Activated CD4-positive, alpha-beta memory T cell treated with anti-CD3 and anti-CD28 coated beads for 36 hours (primary cell): Measurements from ENCODE around the gene STC2. TPM values are rescaled to one million over a fixed set of nuclear protein-coding genes. Genes with fewer than 3 reads are reported as not detected.

Experiments used
- CTCF ChIA-PET: fragments of 350-600 bp; sonication (Branson Sonifier 250); formaldehyde crosslinking; loops from one replicate; lab custom pipeline; 2021; ENCODE audit warnings: antibody characterized with exemption, inconsistent platforms; lab: Charles Lee
- POLR2A ChIA-PET: fragments of 350-600 bp; sonication (Branson Sonifier 250); formaldehyde crosslinking; loops from one replicate; lab custom pipeline; 2021; ENCODE audit warnings: antibody characterized with exemption; lab: Charles Lee
- DNase-seq: peaks from one replicate; pipeline ENCODE4 v3.0.0-alpha.2; 2020
- H3K27ac Mint-ChIP-seq: one replicate; pipeline ENCODE4 v1.8.0; 2021; ENCODE audit warnings: mixed read lengths
- H3K27me3 Mint-ChIP-seq: one replicate; pipeline ENCODE4 v1.8.0; 2021; ENCODE audit warnings: mixed read lengths
- H3K36me3 Mint-ChIP-seq: one replicate; pipeline ENCODE4 v1.8.0; 2021; ENCODE audit warnings: mixed read lengths
- H3K4me1 Mint-ChIP-seq: one replicate; pipeline ENCODE4 v1.8.0; 2021; ENCODE audit warnings: low read depth, mixed read lengths
- H3K4me3 Mint-ChIP-seq: one replicate; pipeline ENCODE4 v1.8.0; 2021; ENCODE audit warnings: mild to moderate bottlenecking, mixed read lengths
- H3K9me3 Mint-ChIP-seq: one replicate; pipeline ENCODE4 v1.8.0; 2021; ENCODE audit warnings: mixed read lengths
- intact Hi-C: fragments of 100-400 bp; cut with micrococcal nuclease; formaldehyde crosslinking; loops from one replicate; pipeline ENCODE4 v1.15.1; 2023
- total RNA-seq, 2 experiments: library from RNA; stranded (reverse); gene quantifications; one replicate each; pipeline ENCODE4 v1.2.3, GENCODE V29; 2021

Gene STC2
- total RNA-seq, 2 experiments from 2014 or later, result 12.0 to 13.7 TPM

DNA sequence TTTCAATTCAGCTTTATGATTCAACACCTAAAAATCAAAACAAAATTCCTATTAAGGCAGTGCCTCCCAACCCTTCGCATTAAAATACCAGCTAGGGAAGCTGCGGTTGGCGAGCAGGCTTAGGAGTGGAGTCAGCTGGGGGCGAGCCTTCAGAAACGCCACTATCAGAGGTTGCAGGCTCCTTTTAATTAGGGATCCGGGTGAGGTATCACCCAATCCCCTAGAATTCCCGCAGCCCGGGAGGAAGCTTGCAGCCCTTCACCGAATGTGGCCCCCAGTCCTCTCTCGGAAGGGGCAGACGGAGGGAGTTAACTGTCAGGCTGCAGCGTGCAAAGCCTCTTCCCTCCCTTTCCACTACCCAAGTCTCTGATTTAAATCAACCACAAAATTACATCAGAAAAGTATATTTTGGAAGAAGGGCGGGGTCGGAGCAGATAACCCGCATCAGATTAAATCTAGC lies 1.7 kb downstream of the STC2 start:
- peaks cover 35% of the 10 kb centered on the region for H3K4me1 Mint-ChIP-seq
- ChIA-PET CTCF (interaction anchor here (1.1 to 1.4 kb wide), 2 partner anchors 31 to 83 kb away, joined by 3 to 4 read pairs; no protein-coding TSS in a partner anchor), POLR2A (no interaction called here)
- peaks cover 42% of the 10 kb centered on the region for H3K36me3 Mint-ChIP-seq
- peaks cover under 1% of the 10 kb centered on the region for H3K9me3 Mint-ChIP-seq
- intact Hi-C loops, result loop anchor here (5.0 to 10.0 kb wide), 3 partner anchors 182 to 552 kb away; partner anchors contain the start of genes BNIP1, CREBRF and DUSP1
- peak overlapping the region; percentile 90 for H3K4me3 Mint-ChIP-seq
- H3K27ac Mint-ChIP-seq, result peak overlapping the region; percentile 60
- peaks cover 52% of the 10 kb centered on the region for H3K27me3 Mint-ChIP-seq
- DNase-seq, result no peak

DNA sequence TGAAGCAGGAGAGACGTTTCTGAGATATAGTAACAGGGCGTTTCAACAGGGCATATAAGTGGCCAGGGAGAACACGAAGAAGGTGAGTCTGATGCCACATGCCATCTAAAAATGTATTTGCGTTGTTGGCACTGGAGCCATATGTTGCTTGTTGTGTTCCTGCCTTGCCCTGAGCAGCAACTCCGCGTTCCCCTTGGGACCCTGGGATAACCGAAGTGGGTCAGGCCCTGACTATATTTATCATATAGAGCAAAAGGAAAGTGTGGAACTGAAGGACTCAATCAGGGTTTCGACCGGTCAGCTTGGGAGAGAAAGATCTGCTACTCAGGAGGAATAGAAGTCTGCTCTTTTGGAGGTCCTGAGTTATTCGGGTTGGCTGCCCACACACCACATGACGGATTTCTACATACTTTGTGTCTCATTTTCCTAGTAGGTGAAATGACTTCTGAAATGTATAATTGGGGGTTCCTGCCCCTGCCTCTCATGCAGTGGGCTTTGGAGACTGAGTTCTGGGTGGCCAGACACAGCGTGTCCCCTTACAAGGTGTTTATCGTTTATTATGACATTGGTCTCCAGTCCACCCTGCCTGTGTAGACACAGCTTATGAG lies 3.0 kb downstream of the STC2 start:
- intact Hi-C loops, result loop anchor here (5.0 to 10.0 kb wide), 3 partner anchors 180 to 550 kb away; partner anchors contain the start of genes BNIP1, CREBRF and DUSP1
- POLR2A ChIA-PET, result no interaction called here
- H3K4me1 Mint-ChIP-seq, result peaks cover 30% of the 10 kb centered on the region
- peak overlapping the region; percentile 17 for H3K4me3 Mint-ChIP-seq
- H3K27me3 Mint-ChIP-seq, result peaks cover 45% of the 10 kb centered on the region
- H3K27ac Mint-ChIP-seq, result no peak overlapping the region
- H3K9me3 Mint-ChIP-seq, result no peaks in the 10 kb centered on the region
- CTCF ChIA-PET, result interaction anchor here (1.2 kb wide), 1 partner anchor 32 kb away, joined by 3 read pairs; no protein-coding TSS in a partner anchor
- H3K36me3 Mint-ChIP-seq, result peaks cover 43% of the 10 kb centered on the region
- DNase-seq, result no peak

DNA sequence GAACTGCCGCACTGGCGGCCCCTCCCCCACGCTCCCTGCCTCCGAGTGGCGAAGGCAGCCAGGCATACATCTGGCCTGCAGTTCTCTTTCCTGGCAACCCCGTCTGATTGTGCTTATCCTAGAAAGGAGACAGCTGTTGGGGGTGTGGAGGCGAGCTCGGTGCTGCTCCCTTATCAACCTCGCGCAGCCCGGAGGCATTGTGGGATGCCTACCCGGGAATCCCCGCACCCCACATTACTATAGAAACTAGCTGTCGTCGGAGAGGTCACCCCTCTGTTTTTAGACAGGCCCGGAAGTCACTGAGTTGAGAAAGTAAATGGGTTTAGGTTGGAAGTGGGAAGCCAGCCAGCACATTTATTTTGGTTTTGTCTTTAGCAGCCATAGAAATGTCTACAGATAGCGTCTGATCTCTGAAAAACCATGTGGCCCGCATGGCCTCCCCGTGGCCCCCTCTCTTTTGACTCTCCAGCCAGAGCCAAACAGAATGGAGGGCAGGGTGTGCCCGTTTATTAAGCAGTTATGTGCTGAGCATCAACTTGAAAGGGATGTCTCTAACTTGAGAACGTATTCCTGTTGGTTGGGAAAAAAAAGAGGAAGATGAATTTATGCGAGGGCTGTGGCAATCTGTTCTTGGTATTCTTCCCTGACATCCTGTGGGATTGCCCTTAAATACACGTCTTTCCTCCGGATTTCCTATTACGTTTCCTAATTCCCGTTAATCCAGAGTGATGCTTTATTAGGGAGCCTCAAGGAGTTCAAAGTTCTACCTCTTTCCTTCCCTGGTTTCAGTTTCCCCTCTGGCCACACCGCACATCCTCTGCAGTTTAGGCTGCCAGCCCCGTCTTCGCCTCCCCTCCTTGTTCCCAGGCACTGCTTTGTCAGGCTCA lies 3.9 kb downstream of the STC2 start:
- no peak overlapping the region for H3K27ac Mint-ChIP-seq
- H3K27me3 Mint-ChIP-seq, result peaks cover 44% of the 10 kb centered on the region
- CTCF ChIA-PET, result interaction anchor here (1.2 kb wide), 1 partner anchor 31 kb away, joined by 3 read pairs; no protein-coding TSS in a partner anchor
- H3K36me3 Mint-ChIP-seq, result peaks cover 48% of the 10 kb centered on the region
- H3K4me3 Mint-ChIP-seq, result peak overlapping the region; percentile 34
- intact Hi-C loops, result loop anchor here (5.0 to 10.0 kb wide), 3 partner anchors 180 to 550 kb away; partner anchors contain the start of genes BNIP1, CREBRF and DUSP1
- DNase-seq, result no peak
- POLR2A ChIA-PET, result no interaction called here
- H3K4me1 Mint-ChIP-seq, result peaks cover 30% of the 10 kb centered on the region
- H3K9me3 Mint-ChIP-seq, result no peaks in the 10 kb centered on the region

GRCh38 chr5:173323799-173324114 lies 4.5 kb downstream of the STC2 start:
- Mint-ChIP-seq H3K4me3 (no peak overlapping the region), H3K27me3 (peaks cover 39% of the 10 kb centered on the region), H3K27ac (no peak overlapping the region), H3K9me3 (no peaks in the 10 kb centered on the region), H3K4me1 (peaks cover 25% of the 10 kb centered on the region), H3K36me3 (peaks cover 49% of the 10 kb centered on the region)
- ChIA-PET CTCF (no interaction called here), POLR2A (no interaction called here)
- intact Hi-C loops, result loop anchor here (10.0 kb wide), 2 partner anchors 179 to 549 kb away; partner anchors contain the start of genes BNIP1 and DUSP1
- DNase-seq, result no peak

DNA sequence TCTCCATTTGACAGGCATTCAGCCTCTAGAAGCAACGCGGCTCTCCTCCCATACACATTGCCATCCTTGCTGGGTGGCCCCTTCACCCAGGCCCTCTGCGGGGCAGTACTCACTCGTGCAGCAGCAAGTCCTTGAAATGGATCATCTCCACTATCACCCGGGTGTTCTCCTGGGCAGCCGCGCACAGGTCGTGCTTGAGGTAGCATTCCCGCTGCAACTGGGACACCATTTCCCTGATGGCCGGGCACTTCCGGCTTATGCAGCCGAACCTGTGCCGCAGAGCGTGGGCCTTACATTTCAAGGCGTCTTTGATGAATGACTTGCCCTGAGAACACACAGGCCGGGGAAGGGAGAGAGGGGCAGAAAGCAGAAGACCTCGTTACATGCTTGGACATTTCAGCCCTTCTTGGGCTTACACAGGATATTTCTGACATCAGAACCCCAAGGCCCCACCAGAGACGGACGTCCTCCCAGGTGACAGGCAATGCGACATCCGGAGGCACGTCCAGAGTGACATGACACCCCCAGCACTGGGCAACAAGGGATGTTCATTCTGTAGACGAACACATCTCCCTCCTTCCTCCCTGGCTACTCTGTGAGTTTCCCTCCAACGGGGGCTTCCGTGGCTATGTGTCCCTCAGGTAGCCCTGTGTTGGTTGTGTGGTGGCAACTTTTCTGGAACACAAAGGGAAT lies 5.0 kb downstream of the STC2 start:
- H3K27me3 Mint-ChIP-seq, result peaks cover 38% of the 10 kb centered on the region
- peaks cover 50% of the 10 kb centered on the region for H3K36me3 Mint-ChIP-seq
- H3K9me3 Mint-ChIP-seq, result no peaks in the 10 kb centered on the region
- peaks cover 21% of the 10 kb centered on the region for H3K4me1 Mint-ChIP-seq
- no peak overlapping the region for H3K27ac Mint-ChIP-seq
- ChIA-PET CTCF (interaction anchor here (1.0 kb wide), 1 partner anchor 8 kb away, joined by 4 read pairs; no protein-coding TSS in a partner anchor), POLR2A (no interaction called here)
- no peak overlapping the region for H3K4me3 Mint-ChIP-seq
- DNase-seq, result no peak
- intact Hi-C loops, result loop anchor here (10.0 kb wide), 2 partner anchors 178 to 548 kb away; partner anchors contain the start of genes BNIP1 and DUSP1

GRCh38 chr5:173321886-173322285 lies 6.3 kb downstream of the STC2 start:
- Mint-ChIP-seq H3K27me3 (peaks cover 35% of the 10 kb centered on the region), H3K4me1 (peaks cover 17% of the 10 kb centered on the region), H3K9me3 (no peaks in the 10 kb centered on the region), H3K36me3 (peaks cover 50% of the 10 kb centered on the region), H3K4me3 (no peak overlapping the region), H3K27ac (no peak overlapping the region)
- ChIA-PET CTCF (interaction anchor here (1.0 kb wide), 1 partner anchor 10 kb away, joined by 4 read pairs; no protein-coding TSS in a partner anchor), POLR2A (no interaction called here)
- no peak for DNase-seq
- intact Hi-C loops, result loop anchor here (10.0 kb wide), 2 partner anchors 177 to 547 kb away; partner anchors contain the start of genes BNIP1 and DUSP1

DNA sequence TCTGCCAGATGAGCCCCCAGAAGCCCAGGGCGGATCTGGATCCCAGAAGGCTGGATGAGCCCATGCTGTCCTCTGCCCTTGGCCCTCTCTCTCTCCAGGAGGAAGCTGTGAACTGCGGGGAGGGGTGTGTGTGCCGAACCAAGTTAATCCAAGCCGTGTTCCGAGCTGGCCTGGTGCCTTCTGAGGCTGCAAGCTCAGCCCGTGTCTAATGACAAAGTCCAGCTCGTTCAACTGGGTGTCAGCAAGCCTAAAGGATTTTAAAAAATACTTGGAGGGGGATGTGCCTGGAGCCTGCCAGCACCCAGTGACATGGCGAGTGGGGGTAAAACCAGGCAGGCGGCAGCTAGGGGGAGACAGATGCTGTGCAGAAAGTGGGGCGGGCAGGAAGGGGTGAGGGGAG lies 8.0 kb downstream of the STC2 start:
- Mint-ChIP-seq H3K27ac (no peak overlapping the region), H3K36me3 (peaks cover 38% of the 10 kb centered on the region), H3K27me3 (peaks cover 28% of the 10 kb centered on the region), H3K4me1 (peaks cover 5% of the 10 kb centered on the region), H3K9me3 (no peaks in the 10 kb centered on the region), H3K4me3 (no peak overlapping the region)
- ChIA-PET POLR2A (interaction anchor here (0.7 kb wide), 1 partner anchor 15 kb away, joined by 4 read pairs; no protein-coding TSS in a partner anchor), CTCF (interaction anchor here (0.6 to 1.4 kb wide), 4 partner anchors 11 to 295 kb away, joined by 3 to 6 read pairs (median 4); no protein-coding TSS in a partner anchor)
- DNase-seq, result no peak
- intact Hi-C loops, result loop anchor here (10.0 kb wide), 2 partner anchors 175 to 545 kb away; partner anchors contain the start of genes BNIP1 and DUSP1

GRCh38 chr5:173319646-173320045 lies 8.6 kb downstream of the STC2 start:
- POLR2A ChIA-PET, result interaction anchor here (0.7 kb wide), 1 partner anchor 14 kb away, joined by 4 read pairs; no protein-coding TSS in a partner anchor
- intact Hi-C loops, result loop anchor here (10.0 kb wide), 2 partner anchors 175 to 545 kb away; partner anchors contain the start of genes BNIP1 and DUSP1
- no peaks in the 10 kb centered on the region for H3K9me3 Mint-ChIP-seq
- H3K36me3 Mint-ChIP-seq, result peaks cover 31% of the 10 kb centered on the region
- peaks cover 2% of the 10 kb centered on the region for H3K4me1 Mint-ChIP-seq
- no peak overlapping the region for H3K4me3 Mint-ChIP-seq
- H3K27me3 Mint-ChIP-seq, result peaks cover 22% of the 10 kb centered on the region
- H3K27ac Mint-ChIP-seq, result no peak overlapping the region
- CTCF ChIA-PET, result interaction anchor here (0.9 to 1.4 kb wide), 3 partner anchors 12 to 25 kb away, joined by 3 to 5 read pairs (median 3); no protein-coding TSS in a partner anchor
- DNase-seq, result no peak

DNA sequence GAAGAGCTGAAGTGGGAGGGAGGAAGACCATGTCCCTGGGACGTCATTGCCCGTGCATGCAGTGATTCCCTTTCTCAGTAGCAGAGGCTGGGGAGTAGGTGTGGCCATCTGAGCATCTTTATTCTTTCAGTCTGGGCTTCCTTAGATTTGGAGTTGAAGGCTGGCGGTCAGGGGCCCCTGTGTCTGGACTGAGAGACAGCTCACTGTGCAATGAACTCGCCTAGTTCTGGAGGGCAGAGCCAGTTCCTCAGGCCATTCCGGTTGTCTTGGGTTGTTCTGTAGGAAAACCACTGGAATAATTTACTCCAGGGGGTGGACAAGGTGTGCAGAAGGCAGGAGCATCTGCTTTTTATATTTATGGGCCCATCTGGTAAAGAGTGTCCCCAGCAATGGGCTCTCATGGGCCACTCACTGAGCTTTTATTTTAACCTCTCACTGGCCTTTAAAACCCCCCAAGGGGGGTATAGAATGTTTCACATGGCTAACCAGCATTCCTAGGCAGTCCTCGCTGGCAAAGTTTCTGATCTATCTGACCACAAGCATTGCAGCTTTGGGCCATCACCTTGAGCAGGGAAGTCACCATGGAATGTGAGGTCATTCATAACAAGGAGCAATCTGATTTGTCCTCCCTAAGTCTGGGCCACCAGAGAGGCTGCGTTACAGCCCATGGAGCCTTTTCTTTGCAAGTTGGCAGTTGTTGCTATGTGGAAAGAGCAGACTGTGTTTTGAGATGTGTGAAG lies 9.2 kb downstream of the STC2 start:
- intact Hi-C loops, result no loop called here
- H3K27ac Mint-ChIP-seq, result no peak overlapping the region
- H3K27me3 Mint-ChIP-seq, result peaks cover 21% of the 10 kb centered on the region
- H3K9me3 Mint-ChIP-seq, result no peaks in the 10 kb centered on the region
- H3K4me1 Mint-ChIP-seq, result no peaks in the 10 kb centered on the region
- H3K36me3 Mint-ChIP-seq, result peaks cover 26% of the 10 kb centered on the region
- H3K4me3 Mint-ChIP-seq, result no peak overlapping the region
- POLR2A ChIA-PET, result no interaction called here
- DNase-seq, result no peak
- CTCF ChIA-PET, result interaction anchor here (1.0 kb wide), 1 partner anchor 13 kb away, joined by 3 read pairs; no protein-coding TSS in a partner anchor

- H3K9me3 Mint-ChIP-seq, result no peaks in the 10 kb centered on the region
- intact Hi-C loops, result no loop called here
- ChIA-PET POLR2A (no interaction called here), CTCF (interaction anchor here (1.0 kb wide), 1 partner anchor 13 kb away, joined by 3 read pairs; no protein-coding TSS in a partner anchor)
- DNase-seq, result no peak
- peaks cover 21% of the 10 kb centered on the region for H3K36me3 Mint-ChIP-seq
- peaks cover 21% of the 10 kb centered on the region for H3K27me3 Mint-ChIP-seq
- no peak overlapping the region for H3K27ac Mint-ChIP-seq
- H3K4me1 Mint-ChIP-seq, result no peaks in the 10 kb centered on the region
- no peak overlapping the region for H3K4me3 Mint-ChIP-seq
Measured at GRCh38 chr5:173318330-173318729, 9.9 kb downstream of the STC2 start.
